GM19351 (cell line): ENCODE data around the gene LACRT.

Experiments used
- ATAC-seq: cut with Tn5 transposase; IDR thresholded peaks from one replicate; pipeline ENCODE4 v1.9.1; 2021; ENCODE audit warnings: mild to moderate bottlenecking, moderate library complexity; ENCODE audit not compliant: unreplicated experiment

Gene LACRT

GRCh38 chr12:54603173-54603814, 31.4 kb downstream of the LACRT start:
- ATAC-seq = peak; percentile 98

GRCh38 chr12:54602661-54603060, 32.0 kb downstream of the LACRT start:
- no peak for ATAC-seq

GRCh38 chr12:54601841-54602240, 32.9 kb downstream of the LACRT start:
- ATAC-seq = no peak

- no peak for ATAC-seq
Measured at GRCh38 chr12:54598970-54599369, 35.7 kb downstream of the LACRT start.

GRCh38 chr12:54596526-54596946, 38.2 kb downstream of the LACRT start:
- no peak for ATAC-seq

- no peak for ATAC-seq
Measured at GRCh38 chr12:54595471-54595870, 39.2 kb downstream of the LACRT start.

- no peak for ATAC-seq
Measured at GRCh38 chr12:54593725-54594124, 41.0 kb downstream of the LACRT start.

- ATAC-seq = no peak
Measured at GRCh38 chr12:54593135-54593534, 41.6 kb downstream of the LACRT start.

- no peak for ATAC-seq
Measured at GRCh38 chr12:54592316-54592715, 42.4 kb downstream of the LACRT start.

GRCh38 chr12:54590978-54591591, 43.6 kb downstream of the LACRT start:
- ATAC-seq = no peak

GRCh38 chr12:54589964-54590363, 44.7 kb downstream of the LACRT start:
- no peak for ATAC-seq

- no peak for ATAC-seq
Measured at GRCh38 chr12:54588890-54589267, 45.8 kb downstream of the LACRT start.

GRCh38 chr12:54588110-54588889, 46.4 kb downstream of the LACRT start, which contains the start of gene PPP1R1A:
Gene PPP1R1A (minus strand): TSS chr12:54588659. CDS start chr12:54588488, 171 bp downstream.
- no peak for ATAC-seq

GRCh38 chr12:54587315-54587873, 47.3 kb downstream of the LACRT start:
- no peak for ATAC-seq

- no peak for ATAC-seq
Measured at GRCh38 chr12:54586620-54587019, 48.1 kb downstream of the LACRT start.

GRCh38 chr12:54585243-54585642, 49.5 kb downstream of the LACRT start:
- ATAC-seq = no peak

- ATAC-seq = no peak
Measured at GRCh38 chr12:54584128-54584527, 50.6 kb downstream of the LACRT start.

GRCh38 chr12:54583726-54584125, 51.0 kb downstream of the LACRT start:
- ATAC-seq = no peak

GRCh38 chr12:54581412-54581811, 53.3 kb downstream of the LACRT start:
- ATAC-seq = no peak
